Mucosa of stomach (tissue), 1 donor: ENCODE measurements around the gene STX16.

Source experiments
- H3K27me3 ChIP-seq: one replicate; pipeline ENCODE4 v1.7.0; 2013; ENCODE audit warnings: mild to moderate bottlenecking, low read length; ENCODE audit not compliant: control insufficient read depth, insufficient read depth
- H3K36me3 ChIP-seq: one replicate; pipeline ENCODE4 v1.7.0; 2013; ENCODE audit warnings: low read length; ENCODE audit not compliant: control insufficient read depth, insufficient read depth
- H3K4me1 ChIP-seq: one replicate; pipeline ENCODE4 v1.7.0; 2013; ENCODE audit warnings: mild to moderate bottlenecking, low read length; ENCODE audit not compliant: control insufficient read depth, insufficient read depth
- H3K4me3 ChIP-seq: one replicate; pipeline ENCODE4 v1.7.0; 2013; ENCODE audit warnings: low read length
- H3K9ac ChIP-seq: one replicate; pipeline ENCODE4 v1.7.0; 2013; ENCODE audit warnings: mild to moderate bottlenecking, low read length, moderate library complexity
- H3K9me3 ChIP-seq: one replicate; pipeline ENCODE4 v1.7.0; 2013; ENCODE audit warnings: mild to moderate bottlenecking, low read length, moderate library complexity; ENCODE audit not compliant: control insufficient read depth
- donor health status: Pancreatic carcinoma.

STX16 gene

GRCh38 chr20:58664331-58664730 is 13.2 kb downstream of the STX16 start:
- Histone ChIP-seq H3K9ac (no peak overlapping the region), H3K36me3 (peaks cover 14% of the 10 kb centered on the region), H3K4me1 (no peaks in the 10 kb centered on the region), H3K4me3 (no peak overlapping the region), H3K9me3 (no peaks in the 10 kb centered on the region), H3K27me3 (no peaks in the 10 kb centered on the region)

- H3K36me3 ChIP-seq, result peaks cover 14% of the 10 kb centered on the region
- no peak overlapping the region for H3K9ac ChIP-seq
- no peaks in the 10 kb centered on the region for H3K9me3 ChIP-seq
- H3K4me3 ChIP-seq, result no peak overlapping the region
- no peaks in the 10 kb centered on the region for H3K4me1 ChIP-seq
- no peaks in the 10 kb centered on the region for H3K27me3 ChIP-seq
These were observed 13.8 kb downstream of the STX16 start for GRCh38 chr20:58664883-58665282.

GRCh38 chr20:58665606-58666005 is 14.5 kb downstream of the STX16 start:
- Histone ChIP-seq H3K4me1 (no peaks in the 10 kb centered on the region), H3K9me3 (no peaks in the 10 kb centered on the region), H3K9ac (no peak overlapping the region), H3K36me3 (peaks cover 16% of the 10 kb centered on the region), H3K4me3 (no peak overlapping the region), H3K27me3 (no peaks in the 10 kb centered on the region)

GRCh38 chr20:58666702-58667101 is 15.6 kb downstream of the STX16 start:
- H3K27me3 ChIP-seq, result no peaks in the 10 kb centered on the region
- H3K9me3 ChIP-seq, result no peaks in the 10 kb centered on the region
- peaks cover 12% of the 10 kb centered on the region for H3K36me3 ChIP-seq
- no peaks in the 10 kb centered on the region for H3K4me1 ChIP-seq
- no peak overlapping the region for H3K4me3 ChIP-seq
- no peak overlapping the region for H3K9ac ChIP-seq

GRCh38 chr20:58667975-58668374 is 16.9 kb downstream of the STX16 start:
- no peaks in the 10 kb centered on the region for H3K27me3 ChIP-seq
- H3K4me3 ChIP-seq, result no peak overlapping the region
- H3K9ac ChIP-seq, result no peak overlapping the region
- peaks cover 12% of the 10 kb centered on the region for H3K36me3 ChIP-seq
- H3K9me3 ChIP-seq, result no peaks in the 10 kb centered on the region
- no peaks in the 10 kb centered on the region for H3K4me1 ChIP-seq

GRCh38 chr20:58668901-58669286 is 17.8 kb downstream of the STX16 start:
- Histone ChIP-seq H3K9ac (no peak overlapping the region), H3K9me3 (no peaks in the 10 kb centered on the region), H3K36me3 (peaks cover 12% of the 10 kb centered on the region), H3K4me3 (no peak overlapping the region), H3K4me1 (no peaks in the 10 kb centered on the region), H3K27me3 (no peaks in the 10 kb centered on the region)

- H3K36me3 ChIP-seq, result peaks cover 12% of the 10 kb centered on the region
- H3K4me3 ChIP-seq, result no peak overlapping the region
- H3K27me3 ChIP-seq, result no peaks in the 10 kb centered on the region
- no peaks in the 10 kb centered on the region for H3K4me1 ChIP-seq
- H3K9me3 ChIP-seq, result no peaks in the 10 kb centered on the region
- H3K9ac ChIP-seq, result no peak overlapping the region
These were observed 18.4 kb downstream of the STX16 start for GRCh38 chr20:58669287-58670006.

- H3K4me1 ChIP-seq, result no peaks in the 10 kb centered on the region
- no peaks in the 10 kb centered on the region for H3K9me3 ChIP-seq
- H3K36me3 ChIP-seq, result peaks cover 14% of the 10 kb centered on the region
- no peak overlapping the region for H3K9ac ChIP-seq
- H3K27me3 ChIP-seq, result no peaks in the 10 kb centered on the region
- H3K4me3 ChIP-seq, result no peak overlapping the region
These were observed 19.0 kb downstream of the STX16 start for GRCh38 chr20:58670102-58670501.

- Histone ChIP-seq H3K9ac (no peak overlapping the region), H3K9me3 (no peaks in the 10 kb centered on the region), H3K36me3 (peaks cover 20% of the 10 kb centered on the region), H3K4me3 (no peak overlapping the region), H3K27me3 (no peaks in the 10 kb centered on the region), H3K4me1 (no peaks in the 10 kb centered on the region)
These were observed 19.6 kb downstream of the STX16 start for GRCh38 chr20:58670659-58671058.

GRCh38 chr20:58673119-58673518 is 22.0 kb downstream of the STX16 start:
- no peaks in the 10 kb centered on the region for H3K4me1 ChIP-seq
- H3K4me3 ChIP-seq, result no peak overlapping the region
- H3K27me3 ChIP-seq, result no peaks in the 10 kb centered on the region
- H3K9me3 ChIP-seq, result no peaks in the 10 kb centered on the region
- H3K36me3 ChIP-seq, result peaks cover 22% of the 10 kb centered on the region
- H3K9ac ChIP-seq, result no peak overlapping the region

GRCh38 chr20:58675146-58675584 is 24.1 kb downstream of the STX16 start:
- H3K9me3 ChIP-seq, result no peaks in the 10 kb centered on the region
- no peaks in the 10 kb centered on the region for H3K4me1 ChIP-seq
- H3K9ac ChIP-seq, result no peak overlapping the region
- no peaks in the 10 kb centered on the region for H3K27me3 ChIP-seq
- H3K36me3 ChIP-seq, result peaks cover 16% of the 10 kb centered on the region
- no peak overlapping the region for H3K4me3 ChIP-seq

GRCh38 chr20:58675641-58676040 is 24.6 kb downstream of the STX16 start:
- no peaks in the 10 kb centered on the region for H3K27me3 ChIP-seq
- H3K9ac ChIP-seq, result no peak overlapping the region
- no peaks in the 10 kb centered on the region for H3K9me3 ChIP-seq
- H3K36me3 ChIP-seq, result peaks cover 18% of the 10 kb centered on the region
- H3K4me3 ChIP-seq, result no peak overlapping the region
- H3K4me1 ChIP-seq, result no peaks in the 10 kb centered on the region

GRCh38 chr20:58676161-58676560 is 25.1 kb downstream of the STX16 start:
- Histone ChIP-seq H3K9ac (no peak overlapping the region), H3K27me3 (no peaks in the 10 kb centered on the region), H3K36me3 (peaks cover 18% of the 10 kb centered on the region)

More at GRCh38 chr20:58676161-58676560, 25.1 kb downstream of the STX16 start:
- Histone ChIP-seq H3K4me1 (no peaks in the 10 kb centered on the region), H3K9me3 (no peaks in the 10 kb centered on the region), H3K4me3 (no peak overlapping the region)
